GM12873 (cell line): Measurements from ENCODE around the gene MEIOB.

Source experiments
- TF ChIP-seq, protein P1 (sequence below): IDR thresholded peaks from 2 replicates; pipeline ENCODE4 v1.5.1; 2012; ENCODE audit warnings: low read depth, mild to moderate bottlenecking, moderate library complexity, low read length, control low read depth; ENCODE audit not compliant: insufficient read depth; ENCODE audit errors: missing control alignments

Gene MEIOB

DNA sequence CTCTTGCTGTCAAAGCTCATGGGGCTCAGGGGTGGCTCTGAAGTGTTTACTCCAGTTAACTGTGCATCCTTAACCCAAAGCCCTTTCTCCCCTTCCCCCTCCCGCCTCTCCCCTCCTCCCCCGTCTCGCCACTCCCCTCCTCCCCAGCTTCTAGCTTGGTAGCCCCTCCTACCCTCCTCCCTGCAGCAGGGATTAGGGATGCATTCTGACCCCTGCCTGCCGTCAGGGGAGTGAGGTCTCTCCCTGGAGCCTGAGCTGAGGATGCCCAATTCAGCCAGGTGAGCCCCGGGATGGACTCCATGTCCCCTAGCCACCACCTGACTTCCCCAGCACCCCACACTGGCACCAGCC, 44.7 kb upstream of the MEIOB start:
- TF ChIP-seq, protein P1, sequence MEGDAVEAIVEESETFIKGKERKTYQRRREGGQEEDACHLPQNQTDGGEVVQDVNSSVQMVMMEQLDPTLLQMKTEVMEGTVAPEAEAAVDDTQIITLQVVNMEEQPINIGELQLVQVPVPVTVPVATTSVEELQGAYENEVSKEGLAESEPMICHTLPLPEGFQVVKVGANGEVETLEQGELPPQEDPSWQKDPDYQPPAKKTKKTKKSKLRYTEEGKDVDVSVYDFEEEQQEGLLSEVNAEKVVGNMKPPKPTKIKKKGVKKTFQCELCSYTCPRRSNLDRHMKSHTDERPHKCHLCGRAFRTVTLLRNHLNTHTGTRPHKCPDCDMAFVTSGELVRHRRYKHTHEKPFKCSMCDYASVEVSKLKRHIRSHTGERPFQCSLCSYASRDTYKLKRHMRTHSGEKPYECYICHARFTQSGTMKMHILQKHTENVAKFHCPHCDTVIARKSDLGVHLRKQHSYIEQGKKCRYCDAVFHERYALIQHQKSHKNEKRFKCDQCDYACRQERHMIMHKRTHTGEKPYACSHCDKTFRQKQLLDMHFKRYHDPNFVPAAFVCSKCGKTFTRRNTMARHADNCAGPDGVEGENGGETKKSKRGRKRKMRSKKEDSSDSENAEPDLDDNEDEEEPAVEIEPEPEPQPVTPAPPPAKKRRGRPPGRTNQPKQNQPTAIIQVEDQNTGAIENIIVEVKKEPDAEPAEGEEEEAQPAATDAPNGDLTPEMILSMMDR = no peak

DNA sequence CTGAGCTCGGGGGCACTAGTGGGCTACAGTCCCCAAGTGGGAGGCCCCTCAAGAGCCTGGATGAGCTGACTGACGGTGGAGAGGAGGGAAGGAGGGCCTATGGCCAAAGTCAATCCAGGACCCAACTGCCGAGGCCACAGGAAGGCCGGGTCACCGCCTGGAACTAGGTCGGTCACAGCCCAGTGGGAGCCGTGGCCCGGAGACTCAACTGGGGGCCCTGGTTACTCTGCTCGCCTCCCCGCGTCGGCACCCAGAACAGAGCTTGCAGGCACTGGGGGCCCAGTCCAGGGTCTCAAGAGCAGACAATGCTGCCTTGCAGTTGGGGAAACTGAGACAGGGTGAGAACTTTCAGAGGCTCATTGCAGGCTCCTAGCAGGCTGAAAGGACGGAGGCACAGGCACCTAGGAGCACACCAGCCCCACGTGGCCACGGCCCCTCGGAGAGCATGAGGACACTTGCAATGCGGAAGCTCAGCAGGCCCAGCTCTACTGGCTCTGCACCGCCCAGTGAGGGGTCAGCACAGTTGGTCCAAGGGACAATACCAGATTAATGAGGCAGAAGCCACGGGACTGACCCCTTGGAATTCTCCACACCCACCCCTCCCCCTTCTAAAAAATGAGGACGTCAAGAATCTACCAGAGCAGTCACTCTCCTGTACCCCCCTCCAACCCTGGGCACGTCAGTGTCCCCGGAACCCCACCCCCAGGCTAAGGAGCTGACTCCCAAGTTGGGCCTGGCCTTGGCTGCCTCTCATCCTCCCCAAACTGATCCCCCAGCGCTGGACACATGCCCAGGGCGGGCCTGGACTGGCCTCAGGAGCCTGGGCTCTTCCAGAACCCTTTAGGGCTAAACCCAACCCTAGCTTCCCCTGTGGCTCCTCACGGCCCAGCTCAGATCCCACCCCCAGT, 44.0 kb upstream of the MEIOB start:
- TF ChIP-seq, protein P1 = no peak

DNA sequence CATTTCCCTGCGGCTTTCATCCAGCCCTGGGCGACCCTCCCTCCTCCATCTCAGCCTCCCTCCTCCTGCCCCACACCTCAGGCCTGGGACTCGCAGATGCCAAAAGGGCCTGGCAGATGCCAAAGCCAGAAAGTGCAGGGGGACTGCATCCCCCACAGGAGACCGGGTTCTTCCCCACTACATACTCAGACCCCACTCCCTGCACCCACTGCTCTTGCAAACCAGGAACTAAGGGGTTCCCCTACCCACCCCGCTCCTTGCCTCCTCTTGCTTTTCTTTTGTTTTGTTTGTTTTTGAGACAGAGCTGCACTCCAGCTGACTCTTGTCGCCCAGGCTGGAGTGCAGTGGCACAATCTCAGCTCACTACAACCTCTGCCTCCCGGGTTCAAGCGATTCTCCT, 43.0 kb upstream of the MEIOB start:
- TF ChIP-seq, protein P1 = no peak

DNA sequence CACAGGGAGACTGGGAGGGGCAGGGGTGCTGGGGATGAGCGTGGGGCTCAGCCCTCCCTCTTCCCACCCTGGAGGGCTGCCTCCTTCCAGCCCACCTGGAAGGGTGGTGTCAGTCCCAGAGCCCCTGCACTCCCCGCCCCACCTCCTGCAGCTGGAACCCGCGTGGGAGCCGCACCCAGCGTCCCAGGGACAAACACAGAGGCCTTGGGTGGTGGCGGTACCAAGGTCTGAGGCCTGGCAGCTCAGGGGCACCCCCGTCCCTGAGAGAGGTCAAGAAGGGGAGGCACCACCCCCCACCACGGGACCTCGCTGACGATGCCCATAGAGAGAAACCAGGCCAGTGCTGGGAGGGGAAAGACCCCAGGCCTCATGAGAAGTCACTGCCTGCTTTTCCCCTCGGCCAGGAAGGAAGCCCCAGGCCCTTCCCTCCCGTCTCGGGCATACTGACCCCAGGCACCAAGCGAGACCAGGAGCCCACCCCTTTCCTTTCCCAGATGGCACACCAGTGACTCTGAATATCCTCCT, 42.2 kb upstream of the MEIOB start:
- TF ChIP-seq, protein P1 = no peak

DNA sequence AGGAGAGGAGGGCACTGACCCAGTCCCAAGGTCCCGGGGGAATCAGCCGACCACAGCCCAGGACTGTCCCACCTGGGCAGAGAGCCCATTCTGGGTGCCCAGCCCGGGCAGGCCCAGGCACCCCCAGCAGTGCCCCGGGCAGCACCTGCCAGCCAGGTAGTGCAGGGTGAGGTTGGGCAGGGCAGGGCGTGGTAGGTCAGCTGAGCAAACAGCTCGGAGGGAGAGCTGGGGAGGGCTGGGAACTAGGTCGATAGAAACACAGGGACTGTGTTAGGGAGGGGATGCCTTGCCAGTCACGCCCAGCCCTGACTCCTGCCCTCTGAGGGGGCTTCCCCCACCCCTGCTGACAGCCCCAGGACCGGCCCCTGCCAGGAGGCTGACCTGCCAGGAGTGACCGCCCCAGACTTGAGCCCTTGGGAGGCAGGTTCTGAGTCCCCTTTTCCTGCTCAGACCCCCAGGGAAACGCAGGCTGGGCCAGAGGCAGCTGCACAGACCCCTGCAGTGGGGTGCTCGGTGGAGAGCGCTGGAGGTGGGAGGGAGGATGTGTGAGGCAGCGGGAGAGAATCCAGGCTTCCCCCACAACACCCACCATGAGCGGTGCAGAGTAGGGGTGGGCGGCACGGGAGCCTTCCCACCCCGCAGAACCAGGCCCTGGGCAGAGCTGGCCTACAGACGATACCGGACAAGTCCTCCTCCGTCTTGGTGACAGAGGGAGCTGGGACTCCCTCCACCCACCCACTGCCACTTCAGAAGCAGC, 41.5 kb upstream of the MEIOB start:
- TF ChIP-seq, protein P1 = no peak

DNA sequence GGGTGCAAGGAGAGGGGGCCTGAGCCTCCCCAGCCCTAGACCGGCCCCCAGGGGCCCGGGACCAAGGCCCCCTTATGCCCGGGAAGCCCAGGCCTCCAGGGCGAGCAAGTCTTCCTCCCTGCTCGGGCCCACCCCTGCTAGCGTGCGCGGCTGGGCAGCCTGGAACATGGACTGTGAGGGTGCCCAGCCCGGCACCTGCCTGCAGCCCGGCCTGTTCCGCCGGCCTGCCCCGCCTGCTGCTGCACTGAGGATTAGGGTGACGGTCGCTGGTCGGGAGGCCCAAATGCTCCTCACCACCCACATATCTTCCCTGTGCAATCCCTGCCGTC, 40.2 kb upstream of the MEIOB start:
- TF ChIP-seq, protein P1 = no peak
